Regular cardiac myocyte (primary cell): ENCODE measurements around the gene IRX3. TPM values are rescaled to one million over a fixed set of nuclear protein-coding genes. Genes with fewer than 3 reads are reported as not detected.

ENCODE experiments used
- total RNA-seq: library from RNA; depleted of rRNA; stranded (reverse); fragments of >200 nt; gene quantifications from 2 replicates; pipeline ENCODE4 v1.2.3, GENCODE V29; 2014

IRX3 gene
- 4.2 and 4.4 TPM in 2 replicates for total RNA-seq

GRCh38 chr16:54286366-54287130 is at the start of gene IRX3:
IRX3 (minus strand) TSS chr16:54286787; CDS start chr16:54286050, 737 bp downstream.

